ENCODE measurements around the gene CPA5.

The CPA5 gene

GRCh38 chr7:130397051-130397757, 52.6 kb downstream of the CPA5 start:
- no peak overlapping the region for H3K4me3 ChIP-seq (ENCODE audit: low read depth, low read length)
- DNase-seq (ENCODE audit: low read depth) = no peak
- TF ChIP-seq, protein P1, sequence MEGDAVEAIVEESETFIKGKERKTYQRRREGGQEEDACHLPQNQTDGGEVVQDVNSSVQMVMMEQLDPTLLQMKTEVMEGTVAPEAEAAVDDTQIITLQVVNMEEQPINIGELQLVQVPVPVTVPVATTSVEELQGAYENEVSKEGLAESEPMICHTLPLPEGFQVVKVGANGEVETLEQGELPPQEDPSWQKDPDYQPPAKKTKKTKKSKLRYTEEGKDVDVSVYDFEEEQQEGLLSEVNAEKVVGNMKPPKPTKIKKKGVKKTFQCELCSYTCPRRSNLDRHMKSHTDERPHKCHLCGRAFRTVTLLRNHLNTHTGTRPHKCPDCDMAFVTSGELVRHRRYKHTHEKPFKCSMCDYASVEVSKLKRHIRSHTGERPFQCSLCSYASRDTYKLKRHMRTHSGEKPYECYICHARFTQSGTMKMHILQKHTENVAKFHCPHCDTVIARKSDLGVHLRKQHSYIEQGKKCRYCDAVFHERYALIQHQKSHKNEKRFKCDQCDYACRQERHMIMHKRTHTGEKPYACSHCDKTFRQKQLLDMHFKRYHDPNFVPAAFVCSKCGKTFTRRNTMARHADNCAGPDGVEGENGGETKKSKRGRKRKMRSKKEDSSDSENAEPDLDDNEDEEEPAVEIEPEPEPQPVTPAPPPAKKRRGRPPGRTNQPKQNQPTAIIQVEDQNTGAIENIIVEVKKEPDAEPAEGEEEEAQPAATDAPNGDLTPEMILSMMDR (IDR thresholded peaks at IDR 0.05; ENCODE audit: insufficient read depth, low read depth, low read length, missing control alignments) = no peak

DNA sequence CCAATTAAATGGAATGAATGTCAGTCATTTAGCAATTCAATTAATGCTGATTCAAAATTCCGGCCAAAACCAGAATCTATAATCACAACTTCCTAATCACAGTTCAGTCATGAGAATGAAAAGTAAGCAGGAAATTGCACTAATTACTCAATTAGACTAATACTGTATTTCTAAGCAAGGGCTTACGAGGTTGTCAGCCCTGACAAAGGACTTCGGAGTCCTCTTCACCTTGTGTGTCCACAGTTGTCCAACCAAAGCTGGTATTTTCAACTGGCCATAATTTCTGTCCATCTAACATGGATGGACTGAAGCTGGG, 53.1 kb downstream of the CPA5 start:
- TF ChIP-seq, protein P1 (IDR thresholded peaks at IDR 0.05; ENCODE audit: insufficient read depth, low read depth, low read length, missing control alignments) = no peak
- no peak overlapping the region for H3K4me3 ChIP-seq (ENCODE audit: low read depth, low read length)
- DNase-seq (ENCODE audit: low read depth) = no peak

DNA sequence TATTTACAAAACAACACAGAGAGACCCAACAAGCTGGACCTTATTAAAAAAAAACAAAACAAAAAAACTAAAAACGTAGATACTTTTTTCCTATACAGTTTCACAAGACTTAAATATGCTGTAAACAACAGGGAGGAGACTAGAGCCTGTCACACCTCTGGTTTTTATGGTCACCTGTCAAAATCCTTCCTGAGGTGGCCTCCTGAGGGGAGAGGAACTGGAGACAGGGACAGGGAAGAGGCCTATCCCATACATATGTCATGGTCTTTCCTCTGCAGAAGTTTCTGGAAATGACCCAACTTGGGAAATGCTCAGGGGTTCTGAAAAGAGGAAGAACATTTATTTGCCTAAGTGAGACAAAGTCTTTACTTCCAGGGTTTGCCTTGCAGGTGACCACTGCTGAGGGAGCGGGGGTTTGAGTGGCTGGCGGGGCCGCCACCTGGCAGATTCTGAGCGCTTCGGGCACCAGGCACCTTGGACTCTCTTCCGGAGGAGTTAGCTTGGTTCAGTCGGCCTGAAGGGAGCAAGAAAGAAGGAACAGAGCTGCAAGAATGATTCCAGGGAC, 54.0 kb downstream of the CPA5 start:
- DNase-seq (ENCODE audit: low read depth) = no peak
- TF ChIP-seq, protein P1 (IDR thresholded peaks at IDR 0.05; ENCODE audit: insufficient read depth, low read depth, low read length, missing control alignments) = no peak
- H3K4me3 ChIP-seq (ENCODE audit: low read depth, low read length) = no peak overlapping the region

GRCh38 chr7:130400120-130400572, 55.5 kb downstream of the CPA5 start:
- TF ChIP-seq, protein P1 (IDR thresholded peaks at IDR 0.05; ENCODE audit: insufficient read depth, low read depth, low read length, missing control alignments) = no peak
- no peak for DNase-seq (ENCODE audit: low read depth)
- H3K4me3 ChIP-seq (ENCODE audit: low read depth, low read length) = no peak overlapping the region

GRCh38 chr7:130401101-130401500, 56.5 kb downstream of the CPA5 start:
- TF ChIP-seq, protein P1 (IDR thresholded peaks at IDR 0.05; ENCODE audit: insufficient read depth, low read depth, low read length, missing control alignments) = no peak
- H3K4me3 ChIP-seq (ENCODE audit: low read depth, low read length) = no peak overlapping the region
- DNase-seq (ENCODE audit: low read depth) = no peak

- TF ChIP-seq, protein P1 (IDR thresholded peaks at IDR 0.05; ENCODE audit: insufficient read depth, low read depth, low read length, missing control alignments) = no peak
- no peak for DNase-seq (ENCODE audit: low read depth)
Measured at GRCh38 chr7:130401578-130401977, 57.0 kb downstream of the CPA5 start.

DNA sequence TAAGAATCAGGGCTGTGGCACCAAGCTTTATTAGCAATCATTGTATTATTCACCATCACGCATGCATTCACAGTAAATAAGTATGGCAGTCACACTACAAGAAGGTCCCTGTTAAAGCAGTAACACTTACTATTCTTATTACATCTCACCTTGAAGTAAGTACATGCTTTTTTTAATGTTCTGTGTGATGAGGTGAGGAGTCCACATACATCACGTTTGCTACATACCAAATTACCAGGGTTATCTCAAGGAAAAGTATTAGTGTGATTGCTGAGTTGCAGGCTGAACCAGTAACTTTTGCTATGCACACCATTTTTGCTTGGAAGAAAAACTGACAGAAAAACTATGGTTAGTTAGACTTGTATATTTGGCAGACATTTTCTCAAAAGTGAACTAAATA, 60.4 kb downstream of the CPA5 start:
- no peak overlapping the region for H3K4me3 ChIP-seq (ENCODE audit: low read depth, low read length)
- DNase-seq (ENCODE audit: low read depth) = no peak
- TF ChIP-seq, protein P1 (IDR thresholded peaks at IDR 0.05; ENCODE audit: insufficient read depth, low read depth, low read length, missing control alignments) = no peak

More at GRCh38 chr7:130401578-130401977, 57.0 kb downstream of the CPA5 start:
- no peak overlapping the region for H3K4me3 ChIP-seq (ENCODE audit: low read depth, low read length)
